GM10248 (cell line): ENCODE measurements around the gene SWI5.
"Not testable (repeated sequence)": the region's sequence is repeated elsewhere in the genome, so short reads cannot be mapped to it uniquely, and the experiment has no call there.

Source experiments
- CTCF ChIA-PET: fragments of 300-600 bp; sonication (Branson Sonifier 250); formaldehyde crosslinking; extraction: SDS; loops from one replicate; lab custom pipeline; 2021; ENCODE audit warnings: antibody characterized with exemption; lab: Yijun Ruan, JAX
- POLR2A ChIA-PET: fragments of 350-650 bp; sonication (Branson Sonifier 250); formaldehyde crosslinking; extraction: SDS; loops from one replicate; lab custom pipeline; 2020; ENCODE audit warnings: antibody characterized with exemption; lab: Yijun Ruan, JAX
- DNase-seq: peaks from one replicate; pipeline ENCODE4 v3.0.0; 2012; ENCODE audit errors: extremely low spot score
- CTCF ChIP-seq: IDR thresholded peaks from 2 replicates; pipeline ENCODE4 v1.5.1; 2012; ENCODE audit warnings: mild to moderate bottlenecking, low read depth; ENCODE audit errors: extremely low read depth, missing control alignments, control extremely low read depth

SWI5 gene

GRCh38 chr9:128275198-128276007, 673 bp upstream of the SWI5 start, which contains the start of gene GOLGA2:
Gene GOLGA2 (minus strand): TSS chr9:128276007. CDS start chr9:128275976, 31 bp downstream.
- CTCF ChIA-PET = interaction anchor here (1.2 to 3.2 kb wide), 3 partner anchors 13 to 21 kb away, joined by 3 to 12 read pairs (median 7); no protein-coding TSS in a partner anchor
- TF ChIP-seq CTCF = no peak
- POLR2A ChIA-PET = interaction anchor here (0.6 to 1.1 kb wide), 5 partner anchors 21 to 362 kb away, joined by 3 to 6 read pairs (median 3); no protein-coding TSS in a partner anchor
- DNase-seq = peak; percentile 84

GRCh38 chr9:128276574-128277270, 646 bp downstream of the SWI5 start:
- ChIA-PET CTCF (interaction anchor here (1.2 to 3.2 kb wide), 3 partner anchors 14 to 162 kb away, joined by 3 to 12 read pairs (median 4); no protein-coding TSS in a partner anchor), POLR2A (interaction anchor here (0.5 to 1.1 kb wide), 5 partner anchors 22 to 276 kb away, joined by 3 to 6 read pairs (median 3); no protein-coding TSS in a partner anchor)
- TF ChIP-seq CTCF = no peak
- no peak for DNase-seq

DNA sequence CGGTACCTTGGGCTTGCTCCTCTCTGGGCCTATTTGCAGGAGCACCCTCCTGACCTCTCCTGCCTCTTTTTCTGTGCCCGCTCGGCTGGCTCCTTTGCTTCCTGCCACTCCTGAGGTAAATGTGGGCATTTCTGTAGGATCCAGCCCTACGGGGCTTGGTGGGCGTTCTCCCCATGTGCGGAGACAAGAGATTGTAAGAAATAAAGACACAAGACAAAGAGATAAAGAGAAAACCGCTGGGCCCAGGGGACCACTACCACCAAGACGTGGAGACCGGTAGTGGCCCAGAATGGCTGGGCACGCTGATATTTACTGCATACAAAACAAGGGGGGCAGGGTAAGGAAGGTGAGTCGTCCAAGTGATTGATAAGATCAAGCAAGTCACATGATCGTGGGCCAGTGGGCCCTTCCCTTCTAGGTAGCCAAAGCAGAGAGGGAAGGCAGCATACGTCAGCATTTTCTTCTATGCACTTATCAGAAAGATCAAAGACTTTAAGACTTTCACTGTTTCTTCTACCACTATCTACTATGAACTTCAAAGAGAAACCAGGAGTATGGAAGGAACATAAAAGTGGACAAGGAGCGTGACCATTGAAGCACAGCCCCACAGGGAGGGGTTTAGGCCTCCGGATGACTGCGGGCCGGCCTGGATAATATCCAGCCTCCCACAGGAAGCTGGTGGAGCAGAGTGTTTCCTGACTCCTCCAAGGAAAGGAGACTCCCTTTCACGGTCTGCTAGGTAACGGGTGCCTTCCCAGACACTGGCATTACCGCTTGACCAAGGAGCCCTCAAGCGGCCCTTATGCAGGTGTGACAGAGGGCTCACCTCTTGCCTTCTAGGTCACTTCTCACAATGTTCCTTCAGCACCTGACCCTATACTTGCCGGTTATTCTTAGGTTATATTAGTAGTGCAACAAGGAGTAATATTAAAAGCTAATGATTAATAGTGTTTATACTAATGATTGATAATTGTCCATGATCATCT, 3.3 kb downstream of the SWI5 start:
- DNase-seq, POLR2A ChIA-PET: not testable (repeated sequence)
- CTCF ChIA-PET = interaction anchor here (1.0 to 1.5 kb wide), 2 partner anchors 7 to 134 kb away, joined by 3 to 4 read pairs; no protein-coding TSS in a partner anchor

DNA sequence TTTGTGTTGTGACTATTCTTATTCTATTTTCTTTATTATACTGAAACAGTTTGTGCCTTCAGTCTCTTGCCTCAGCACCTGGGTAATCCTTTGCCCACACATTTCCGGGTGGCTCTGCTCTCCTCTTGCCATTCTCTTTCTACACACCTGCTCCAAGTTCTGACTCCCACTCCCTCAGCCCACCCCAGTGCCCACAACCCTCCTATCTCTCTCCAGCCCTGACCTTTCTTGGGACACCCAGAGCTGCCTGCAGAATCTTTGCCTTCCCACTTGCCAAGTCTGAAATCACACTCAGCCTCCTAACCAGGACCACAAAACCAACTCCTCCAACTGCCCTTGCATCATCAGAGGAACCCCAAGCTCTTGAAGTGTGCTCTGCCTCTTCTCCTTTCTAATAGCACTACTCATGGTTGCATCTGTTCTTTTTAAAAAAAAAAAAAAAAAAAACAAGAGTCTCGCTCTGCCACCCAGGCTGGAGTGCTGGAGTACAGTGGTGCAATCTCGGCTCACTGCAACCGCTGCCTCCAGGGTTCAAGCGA, 4.1 kb downstream of the SWI5 start:
- POLR2A ChIA-PET = no interaction called here
- CTCF ChIA-PET = interaction anchor here (1.0 kb wide), 1 partner anchor 133 kb away, joined by 3 read pairs; no protein-coding TSS in a partner anchor

DNA sequence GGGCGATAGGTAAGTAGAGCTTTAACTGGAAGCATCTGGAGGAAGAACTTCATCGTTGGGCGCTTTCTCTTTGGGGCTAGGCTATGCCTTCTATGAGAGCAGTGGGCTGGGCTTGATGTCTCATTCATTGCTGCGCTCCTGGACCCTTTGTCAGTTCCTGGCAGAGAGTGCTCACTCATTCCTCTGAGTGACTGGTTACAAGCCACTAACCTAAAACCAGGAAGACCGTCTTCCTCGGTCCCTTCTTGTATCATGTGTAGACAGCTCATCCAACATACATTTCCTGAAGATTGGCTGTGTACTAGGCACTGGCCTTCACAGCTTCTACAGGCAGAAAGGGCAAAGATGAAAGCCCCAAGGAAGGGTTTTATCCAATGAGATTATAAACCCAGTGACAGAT, 6.4 kb downstream of the SWI5 start:
- DNase-seq = no peak
- ChIA-PET POLR2A (no interaction called here), CTCF (interaction anchor here (1.8 kb wide), 2 partner anchors 9 to 13 kb away, joined by 5 to 6 read pairs; no protein-coding TSS in a partner anchor)
- TF ChIP-seq CTCF = no peak

More for the DNA sequence above, 4.1 kb downstream of the SWI5 start:
- TF ChIP-seq CTCF = no peak
- no peak for DNase-seq
